Measurements from ENCODE around the gene DNAJC27.

The DNAJC27 gene

DNA sequence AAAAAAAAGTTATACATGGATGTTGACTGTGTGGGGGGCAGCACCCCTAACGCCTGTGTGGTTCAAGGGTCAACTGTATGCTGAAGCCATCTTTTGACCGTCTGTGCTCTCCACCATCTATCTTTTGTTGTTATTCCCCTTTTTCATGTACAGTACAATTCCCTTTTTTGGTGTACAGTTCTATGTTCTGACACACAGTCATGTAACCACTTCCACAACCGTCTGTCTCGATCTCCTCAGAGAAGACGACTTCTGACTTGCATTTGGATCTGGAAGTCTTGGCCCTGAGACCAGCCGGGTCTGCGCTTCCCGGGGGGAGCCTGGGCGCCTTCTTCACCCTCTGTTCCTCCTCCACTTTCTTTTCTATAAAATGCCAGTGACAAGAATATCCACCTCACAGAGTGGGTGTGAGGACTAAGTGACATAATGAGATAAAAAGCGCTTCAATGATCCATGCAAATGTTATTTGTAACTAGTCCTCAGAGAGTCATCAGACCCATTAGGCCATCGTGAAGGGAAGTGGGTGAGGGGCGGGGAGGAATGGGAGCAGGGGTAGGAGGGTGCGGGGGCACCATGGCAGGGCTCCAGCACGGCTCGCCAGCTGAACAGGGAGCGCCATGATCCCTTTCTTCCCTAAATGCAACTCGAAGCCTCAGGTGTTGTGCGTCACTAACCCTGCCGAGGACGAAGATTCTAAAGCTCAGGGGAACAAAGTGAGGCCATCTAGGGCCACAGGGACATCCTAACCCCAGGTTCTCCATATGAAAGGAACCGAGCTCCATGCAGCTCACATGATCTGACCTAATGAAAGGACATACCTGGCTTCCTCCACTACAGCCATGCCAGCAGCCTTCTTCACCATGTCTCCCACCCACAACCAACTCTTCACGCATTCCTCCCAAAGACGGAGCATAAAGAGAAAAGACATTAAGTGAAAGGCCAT lies 68.3 kb downstream of the DNAJC27 start:
- DNase-seq = no peak

- no peak for DNase-seq
These were observed 72.3 kb downstream of the DNAJC27 start for GRCh38 chr2:24899361-24899910.

DNA sequence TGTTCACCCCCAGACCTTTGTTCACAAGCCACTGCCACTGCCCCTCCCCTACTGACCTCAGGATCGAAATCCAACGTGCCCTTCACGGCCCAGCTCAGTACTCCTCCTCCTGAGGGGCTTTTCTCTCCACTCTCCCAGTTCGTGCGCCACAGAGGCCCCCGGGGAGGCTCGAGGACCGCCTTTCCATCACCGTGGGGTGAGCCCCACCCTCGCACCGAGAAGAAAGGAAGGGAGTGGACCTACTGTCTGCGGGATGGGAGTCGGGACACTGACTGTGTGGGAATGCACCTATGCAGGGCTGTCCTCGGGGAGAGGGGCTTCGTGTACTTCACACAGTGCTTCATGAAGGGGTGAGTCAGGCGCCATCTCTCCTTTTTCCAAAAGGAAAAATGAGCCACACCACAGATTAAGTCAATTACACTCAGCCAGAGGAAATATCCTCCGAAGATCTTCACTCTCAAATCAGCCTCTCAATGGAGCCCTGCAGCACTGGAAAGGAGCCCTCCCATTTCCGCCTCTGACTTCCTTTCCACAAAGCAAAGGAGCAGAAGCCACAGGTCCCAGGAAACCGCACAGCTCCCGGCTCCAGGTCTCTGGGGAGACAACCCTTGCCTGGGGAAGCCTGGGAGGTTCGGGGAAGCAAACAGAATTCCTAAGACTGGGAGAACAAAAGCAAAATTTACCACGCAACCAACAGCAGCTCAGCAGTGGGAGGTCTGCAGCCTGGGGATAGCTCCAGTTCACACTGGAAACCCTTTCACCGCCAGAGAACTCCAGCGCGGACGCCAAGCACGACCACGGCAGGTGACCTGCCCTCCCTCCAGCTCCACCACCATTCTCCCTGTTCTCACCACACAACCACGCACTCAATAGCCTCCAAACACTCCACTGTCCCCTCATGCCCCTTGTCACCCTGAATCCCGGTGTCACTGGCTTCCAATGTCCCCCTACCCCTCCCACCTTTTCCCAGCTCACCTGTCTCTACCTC lies 73.3 kb downstream of the DNAJC27 start:
- no peak for DNase-seq

GRCh38 chr2:24894750-24895149 lies 77.0 kb downstream of the DNAJC27 start:
- no peak for DNase-seq

DNA sequence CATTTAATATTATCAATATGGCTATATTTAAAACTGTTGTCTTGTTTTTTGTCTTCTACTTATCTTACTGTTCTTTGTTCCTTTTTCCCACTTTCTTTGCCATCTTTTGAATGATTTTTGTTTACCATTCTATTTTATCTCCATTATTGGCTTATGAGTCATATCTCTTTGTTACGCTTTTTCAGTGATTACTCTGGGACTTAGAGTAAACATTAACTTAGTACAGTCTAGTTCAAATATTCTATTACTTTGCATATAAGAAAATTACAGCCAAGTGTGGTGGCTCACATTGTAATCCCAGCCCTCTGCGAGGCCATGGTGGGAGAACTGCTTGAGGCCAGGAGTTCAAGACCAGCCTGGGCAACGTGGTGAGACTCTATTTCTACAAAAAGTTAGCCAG lies 77.8 kb downstream of the DNAJC27 start:
- no peak for DNase-seq
